Uterus (tissue), 4 donors: ENCODE measurements around the gene FITM1. TPM values are rescaled to one million over a fixed set of nuclear protein-coding genes. Genes with fewer than 3 reads are reported as not detected.

ENCODE experiments used
- DNase-seq, 2 donors: peaks; one replicate each; pipeline ENCODE4 v3.0.0-alpha.2; 2019 to 2020
- H3K27ac ChIP-seq, 2 donors: fragments of 200-600 bp; sonication (generic); 1 replicate in 1 of 2; 2 replicates in 1 of 2; pipeline ENCODE4 v1.5.1; 2016 to 2018
- H3K27me3 ChIP-seq, 2 donors: fragments of 200-600 bp; sonication (generic); one replicate each; pipeline ENCODE4 v1.5.1; 2018 to 2019; ENCODE audit warnings: control low read depth in 1 of 2
- H3K36me3 ChIP-seq, 2 donors: fragments of 200-600 bp; sonication (generic); one replicate each; pipeline ENCODE4 v1.5.1; 2019; ENCODE audit warnings: control low read depth in 1 of 2
- H3K4me1 ChIP-seq, 2 donors: fragments of 200-600 bp; sonication (generic); one replicate each; pipeline ENCODE4 v1.5.1; 2018 to 2019; ENCODE audit warnings: control low read depth in 1 of 2
- H3K4me3 ChIP-seq, 2 donors: fragments of 200-600 bp; sonication (generic); 1 replicate in 1 of 2; 2 replicates in 1 of 2; pipeline ENCODE4 v1.5.1; 2018 to 2019; ENCODE audit warnings: mild to moderate bottlenecking in 1 of 2
- H3K9me3 ChIP-seq, 2 donors: fragments of 200-600 bp; sonication (generic); one replicate each; pipeline ENCODE4 v1.5.1; 2019; ENCODE audit warnings: control low read depth in 1 of 2
- POLR2A ChIP-seq, 2 donors: fragments of 450-650 bp; IDR thresholded peaks; one replicate each; pipeline ENCODE4 v1.6.1; 2016; ENCODE audit warnings: antibody characterized with exemption in 2 of 2, mild to moderate bottlenecking in 1 of 2, moderate library complexity in 1 of 2
- intact Hi-C: fragments of 100-400 bp; cut with DNase I; formaldehyde crosslinking; loops from one replicate; pipeline ENCODE4 v1.15.1; 2023; ENCODE audit warnings: low total_unique reads
- total RNA-seq, 4 donors: library from RNA; depleted of rRNA in 3 of 4; stranded (reverse); fragments of >200 nt in 3 of 4; gene quantifications; one replicate each; pipeline versions ENCODE4 v1.1.0 to v1.2.4, GENCODE V29; 2014 to 2023
- TF ChIP-seq, protein P1 (sequence below), 4 experiments: fragments of 200-600 bp in 2 of 4; fragments of 450-650 bp in 2 of 4; sonication (generic) in 2 of 4; IDR thresholded peaks; one replicate each; pipeline ENCODE4 v1.5.1; 2016 to 2019; ENCODE audit warnings: antibody characterized with exemption in 4 of 4, mild to moderate bottlenecking in 2 of 4, moderate library complexity in 1 of 4
- donor health status: DM: yes; HTN: yes; CAD: no.

FITM1 gene
- total RNA-seq, 4 donors from 2014 or later: 0.48 to 2.4 (median 1.3) TPM; not detected in 1

GRCh38 chr14:24088095-24088494, 42.4 kb upstream of the FITM1 start:
- Histone ChIP-seq H3K27ac (no peak overlapping the region), H3K36me3 (no peaks in the 10 kb centered on the region), H3K4me3 (no peak overlapping the region), H3K4me1 (no peaks in the 10 kb centered on the region), H3K9me3 (no peaks in the 10 kb centered on the region), H3K27me3 (no peaks in the 10 kb centered on the region)
- intact Hi-C loops: no loop called here
- no peak for DNase-seq
- TF ChIP-seq POLR2A (IDR thresholded peaks at IDR 0.05): no peak
- TF ChIP-seq, protein P1, sequence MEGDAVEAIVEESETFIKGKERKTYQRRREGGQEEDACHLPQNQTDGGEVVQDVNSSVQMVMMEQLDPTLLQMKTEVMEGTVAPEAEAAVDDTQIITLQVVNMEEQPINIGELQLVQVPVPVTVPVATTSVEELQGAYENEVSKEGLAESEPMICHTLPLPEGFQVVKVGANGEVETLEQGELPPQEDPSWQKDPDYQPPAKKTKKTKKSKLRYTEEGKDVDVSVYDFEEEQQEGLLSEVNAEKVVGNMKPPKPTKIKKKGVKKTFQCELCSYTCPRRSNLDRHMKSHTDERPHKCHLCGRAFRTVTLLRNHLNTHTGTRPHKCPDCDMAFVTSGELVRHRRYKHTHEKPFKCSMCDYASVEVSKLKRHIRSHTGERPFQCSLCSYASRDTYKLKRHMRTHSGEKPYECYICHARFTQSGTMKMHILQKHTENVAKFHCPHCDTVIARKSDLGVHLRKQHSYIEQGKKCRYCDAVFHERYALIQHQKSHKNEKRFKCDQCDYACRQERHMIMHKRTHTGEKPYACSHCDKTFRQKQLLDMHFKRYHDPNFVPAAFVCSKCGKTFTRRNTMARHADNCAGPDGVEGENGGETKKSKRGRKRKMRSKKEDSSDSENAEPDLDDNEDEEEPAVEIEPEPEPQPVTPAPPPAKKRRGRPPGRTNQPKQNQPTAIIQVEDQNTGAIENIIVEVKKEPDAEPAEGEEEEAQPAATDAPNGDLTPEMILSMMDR (IDR thresholded peaks at IDR 0.05): no peak

DNA sequence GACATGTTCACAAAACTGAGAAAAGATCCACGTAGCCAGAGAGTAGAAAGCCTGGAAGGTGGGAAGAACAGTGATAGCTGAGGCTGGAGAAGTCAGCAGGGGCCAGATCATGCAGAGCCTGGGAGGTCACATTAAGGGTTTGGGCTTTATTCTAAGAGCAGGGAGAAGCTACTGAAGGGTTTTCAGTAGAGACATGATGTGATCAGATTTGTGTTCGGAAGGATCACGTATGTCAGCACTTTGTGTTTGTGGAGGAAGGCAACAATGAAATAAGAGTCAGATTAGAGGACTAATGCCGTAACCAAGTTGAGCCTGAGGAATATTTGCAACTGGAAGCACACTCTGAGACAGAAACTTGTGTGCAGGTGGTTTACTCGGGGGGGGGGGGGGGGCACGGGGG, 40.6 kb upstream of the FITM1 start:
- H3K9me3 ChIP-seq: no peaks in the 10 kb centered on the region
- no peaks in the 10 kb centered on the region for H3K36me3 ChIP-seq
- H3K4me3 ChIP-seq: no peak overlapping the region
- H3K4me1 ChIP-seq: peaks cover 0 to under 1% of the 10 kb centered on the region in 2 donors
- no peak overlapping the region for H3K27ac ChIP-seq
- DNase-seq: no peak
- TF ChIP-seq, protein P1 (IDR thresholded peaks at IDR 0.05): no peak
- TF ChIP-seq POLR2A (IDR thresholded peaks at IDR 0.05): no peak
- H3K27me3 ChIP-seq: no peaks in the 10 kb centered on the region
- intact Hi-C loops: loop anchor here (5.0 kb wide), 1 partner anchor 33 kb away; no protein-coding TSS in a partner anchor

DNA sequence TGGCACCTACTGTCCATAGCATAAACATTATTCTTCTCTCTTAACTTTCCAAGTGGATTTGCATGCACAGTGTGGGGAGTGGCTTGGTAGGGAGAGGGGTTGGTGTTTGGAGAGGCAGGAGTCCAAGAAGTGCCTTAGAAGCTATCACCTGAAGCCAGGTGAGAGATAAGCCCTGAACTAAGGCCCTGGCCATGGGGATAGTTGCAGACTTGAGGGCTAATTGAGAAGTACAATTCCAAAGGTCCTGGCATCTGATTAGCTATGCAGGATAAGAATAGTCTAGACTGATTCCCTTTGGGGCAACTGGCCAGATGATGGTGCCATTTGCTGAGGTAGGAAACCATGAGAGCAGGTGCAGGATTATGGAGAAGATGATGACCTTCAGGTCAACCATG, 38.4 kb upstream of the FITM1 start:
- Histone ChIP-seq H3K27ac (no peak overlapping the region), H3K4me1 (peaks cover 0 to 8% of the 10 kb centered on the region in 2 donors), H3K36me3 (no peaks in the 10 kb centered on the region), H3K27me3 (no peaks in the 10 kb centered on the region), H3K4me3 (no peak overlapping the region), H3K9me3 (no peaks in the 10 kb centered on the region)
- TF ChIP-seq POLR2A (IDR thresholded peaks at IDR 0.05): no peak
- TF ChIP-seq, protein P1 (IDR thresholded peaks at IDR 0.05): no peak
- intact Hi-C loops: loop anchor here (5.0 kb wide), 1 partner anchor 35 kb away; no protein-coding TSS in a partner anchor
- DNase-seq: no peak

DNA sequence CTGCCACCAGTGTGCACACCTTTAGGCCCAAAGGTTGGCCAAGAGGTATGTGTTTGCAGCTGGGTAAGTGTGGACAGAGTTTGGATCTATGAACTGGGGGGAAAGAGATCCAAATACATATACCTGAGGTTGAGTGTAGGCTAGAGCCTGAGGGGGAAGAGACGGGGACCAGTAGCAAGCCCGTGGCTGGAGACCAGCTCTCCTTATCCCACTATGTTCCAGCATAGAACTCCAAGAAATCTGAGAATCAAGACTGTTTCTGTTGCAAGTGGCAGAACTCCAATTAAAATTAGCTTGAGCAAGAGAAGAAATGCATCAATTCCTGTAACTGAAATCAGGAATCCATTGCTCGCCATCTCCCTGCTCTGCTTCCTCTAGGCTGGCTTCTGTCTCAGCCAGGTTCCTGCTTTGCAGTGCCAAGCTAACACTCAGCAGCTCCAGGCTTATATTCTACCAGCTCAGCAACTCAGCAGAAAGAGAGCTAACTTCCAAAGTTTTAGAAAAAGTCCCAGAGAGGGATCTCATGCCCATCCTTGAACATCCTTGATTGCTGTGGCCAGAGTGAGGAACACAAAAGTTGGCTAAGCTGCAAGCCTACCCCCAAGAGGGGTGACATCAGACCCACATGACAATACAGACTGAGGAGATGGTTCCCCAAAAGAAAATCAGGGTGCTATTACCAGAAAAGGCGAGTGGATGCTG, 37.8 kb upstream of the FITM1 start:
- H3K27ac ChIP-seq: peak overlapping the region in 1 of 2 donors; percentile 93
- TF ChIP-seq POLR2A (IDR thresholded peaks at IDR 0.05): no peak
- TF ChIP-seq, protein P1 (IDR thresholded peaks at IDR 0.05): no peak

GRCh38 chr14:24093207-24093900, 37.1 kb upstream of the FITM1 start:
- intact Hi-C loops: loop anchor here (5.0 kb wide), 1 partner anchor 36 kb away; no protein-coding TSS in a partner anchor
- H3K27ac ChIP-seq: peak overlapping the region; percentile 84 to 93
- no peaks in the 10 kb centered on the region for H3K27me3 ChIP-seq
- TF ChIP-seq POLR2A (IDR thresholded peaks at IDR 0.05): no peak
- TF ChIP-seq, protein P1 (IDR thresholded peaks at IDR 0.05): no peak
- no peaks in the 10 kb centered on the region for H3K36me3 ChIP-seq
- peaks cover 0 to 8% of the 10 kb centered on the region in 2 donors for H3K4me1 ChIP-seq
- DNase-seq: no peak
- H3K9me3 ChIP-seq: no peaks in the 10 kb centered on the region
- peak overlapping the region; percentile 71 to 84 for H3K4me3 ChIP-seq

More for the DNA sequence above, 37.8 kb upstream of the FITM1 start:
- no peaks in the 10 kb centered on the region for H3K27me3 ChIP-seq
- DNase-seq: no peak
- intact Hi-C loops: loop anchor here (5.0 kb wide), 1 partner anchor 35 kb away; no protein-coding TSS in a partner anchor
- H3K9me3 ChIP-seq: no peaks in the 10 kb centered on the region
- H3K36me3 ChIP-seq: no peaks in the 10 kb centered on the region
- H3K4me1 ChIP-seq: peaks cover 0 to 8% of the 10 kb centered on the region in 2 donors
- no peak overlapping the region for H3K4me3 ChIP-seq
